GM12801 (cell line): Measurements from ENCODE around the gene SPTBN5.

Experiments
- CTCF ChIP-seq: IDR thresholded peaks from one replicate; pipeline ENCODE4 v1.5.1; 2011; ENCODE audit warnings: control low read depth; ENCODE audit not compliant: insufficient read length; ENCODE audit errors: extremely low read depth

SPTBN5 gene

GRCh38 chr15:41925086-41925608 lies 31.3 kb upstream of the SPTBN5 start:
- TF ChIP-seq CTCF: no peak

GRCh38 chr15:41923401-41923997 lies 29.6 kb upstream of the SPTBN5 start:
- TF ChIP-seq CTCF: no peak

GRCh38 chr15:41922353-41922752 lies 28.5 kb upstream of the SPTBN5 start:
- no peak for TF ChIP-seq CTCF

- TF ChIP-seq CTCF: no peak
Measured at GRCh38 chr15:41921639-41922038, 27.8 kb upstream of the SPTBN5 start.

GRCh38 chr15:41921167-41921566 lies 27.3 kb upstream of the SPTBN5 start:
- TF ChIP-seq CTCF: no peak

- TF ChIP-seq CTCF: no peak
Measured at GRCh38 chr15:41919954-41920538, 26.2 kb upstream of the SPTBN5 start.

GRCh38 chr15:41919201-41919820 lies 25.5 kb upstream of the SPTBN5 start:
- no peak for TF ChIP-seq CTCF
